ENCODE results near the gene PTGR3.

The PTGR3 gene

GRCh38 chr18:75223687-75224347 lies 14.9 kb upstream of the PTGR3 start:
- Histone ChIP-seq H3K27me3 (ENCODE audit: insufficient read depth, low read length) (no peaks in the 10 kb centered on the region), H3K4me3 (ENCODE audit: low read depth, low read length) (no peak overlapping the region), H2AFZ (ENCODE audit: insufficient read depth, low read length, poor library complexity) (no peak overlapping the region), H3K4ac (ENCODE audit: low read depth, low read length) (no peak overlapping the region), H3K14ac (ENCODE audit: low read length) (no peak overlapping the region), H3K18ac (ENCODE audit: low read length) (no peak overlapping the region), H4K8ac (ENCODE audit: low read depth, low read length) (no peak overlapping the region), H2BK5ac (ENCODE audit: low read depth, low read length, poor library complexity) (no peak overlapping the region), H3K9me3 (ENCODE audit: insufficient read depth, low read depth, low read length) (no peaks in the 10 kb centered on the region), H4K91ac (ENCODE audit: low read depth, low read length) (no peak overlapping the region), H2BK12ac (ENCODE audit: low read length) (no peak overlapping the region), H3K79me2 (ENCODE audit: control insufficient read depth, insufficient read depth, low read length, poor library complexity) (no peaks in the 10 kb centered on the region), H4K12ac (ENCODE audit: low read depth, low read length) (no peak overlapping the region), H3K4me1 (ENCODE audit: control insufficient read depth in 1 of 2, insufficient read depth in 2 of 2, low read length in 2 of 2) (peaks cover 0 to 4% of the 10 kb centered on the region in 2 experiments), H3K27ac (ENCODE audit: low read depth, low read length) (no peak overlapping the region), H3K79me1 (ENCODE audit: low read length) (no peaks in the 10 kb centered on the region), H3K4me2 (ENCODE audit: low read length) (no peak overlapping the region), H2BK120ac (ENCODE audit: insufficient read depth, low read length, poor library complexity) (no peak overlapping the region), H2AK5ac (ENCODE audit: low read length) (no peak overlapping the region), H3K9ac (ENCODE audit: low read length) (no peak overlapping the region), H3K36me3 (ENCODE audit: control insufficient read depth in 1 of 2, insufficient read depth in 2 of 2, low read length in 2 of 2) (no peaks in the 10 kb centered on the region), H3K23ac (ENCODE audit: low read length) (no peak overlapping the region)
- no CpG with 5 or more reads among the region's 9 CpGs for WGBS (ENCODE audit: extremely low coverage, insufficient coverage, insufficient read length)
- DNase-seq = no peak

- H3K79me2 ChIP-seq (ENCODE audit: control insufficient read depth, insufficient read depth, low read length, poor library complexity) = no peaks in the 10 kb centered on the region
- H2AK5ac ChIP-seq (ENCODE audit: low read length) = no peak overlapping the region
- H3K9me3 ChIP-seq (ENCODE audit: insufficient read depth, low read depth, low read length) = no peaks in the 10 kb centered on the region
- H3K4ac ChIP-seq (ENCODE audit: low read depth, low read length) = no peak overlapping the region
- no peak overlapping the region for H2AFZ ChIP-seq (ENCODE audit: insufficient read depth, low read length, poor library complexity)
- H3K79me1 ChIP-seq (ENCODE audit: low read length) = no peaks in the 10 kb centered on the region
- H3K14ac ChIP-seq (ENCODE audit: low read length) = no peak overlapping the region
- no peak overlapping the region for H4K91ac ChIP-seq (ENCODE audit: low read depth, low read length)
- H3K4me3 ChIP-seq (ENCODE audit: low read depth, low read length) = no peak overlapping the region
- no peaks in the 10 kb centered on the region for H3K36me3 ChIP-seq (ENCODE audit: control insufficient read depth in 1 of 2, insufficient read depth in 2 of 2, low read length in 2 of 2)
- no peak overlapping the region for H2BK12ac ChIP-seq (ENCODE audit: low read length)
- H4K8ac ChIP-seq (ENCODE audit: low read depth, low read length) = no peak overlapping the region
- no peak overlapping the region for H3K4me2 ChIP-seq (ENCODE audit: low read length)
- H3K18ac ChIP-seq (ENCODE audit: low read length) = no peak overlapping the region
- H4K12ac ChIP-seq (ENCODE audit: low read depth, low read length) = no peak overlapping the region
- H2BK5ac ChIP-seq (ENCODE audit: low read depth, low read length, poor library complexity) = no peak overlapping the region
- no peak overlapping the region for H3K27ac ChIP-seq (ENCODE audit: low read depth, low read length)
- H2BK120ac ChIP-seq (ENCODE audit: insufficient read depth, low read length, poor library complexity) = no peak overlapping the region
- H3K9ac ChIP-seq (ENCODE audit: low read length) = no peak overlapping the region
- no peak overlapping the region for H3K23ac ChIP-seq (ENCODE audit: low read length)
- peaks cover 0 to 4% of the 10 kb centered on the region in 2 experiments for H3K4me1 ChIP-seq (ENCODE audit: control insufficient read depth in 1 of 2, insufficient read depth in 2 of 2, low read length in 2 of 2)
- WGBS (ENCODE audit: extremely low coverage, insufficient coverage, insufficient read length) = no CpG with 5 or more reads among the region's 10 CpGs
- DNase-seq = no peak
- H3K27me3 ChIP-seq (ENCODE audit: insufficient read depth, low read length) = no peaks in the 10 kb centered on the region
Observed at GRCh38 chr18:75222407-75222806, 13.5 kb upstream of the PTGR3 start.

GRCh38 chr18:75221897-75222296 lies 13.0 kb upstream of the PTGR3 start:
- Histone ChIP-seq H2BK12ac (ENCODE audit: low read length) (no peak overlapping the region), H2BK120ac (ENCODE audit: insufficient read depth, low read length, poor library complexity) (no peak overlapping the region), H3K14ac (ENCODE audit: low read length) (no peak overlapping the region), H3K9me3 (ENCODE audit: insufficient read depth, low read depth, low read length) (no peaks in the 10 kb centered on the region), H3K79me1 (ENCODE audit: low read length) (no peaks in the 10 kb centered on the region), H4K91ac (ENCODE audit: low read depth, low read length) (no peak overlapping the region), H3K27ac (ENCODE audit: low read depth, low read length) (no peak overlapping the region), H3K23ac (ENCODE audit: low read length) (no peak overlapping the region), H3K9ac (ENCODE audit: low read length) (no peak overlapping the region), H3K4me1 (ENCODE audit: control insufficient read depth in 1 of 2, insufficient read depth in 2 of 2, low read length in 2 of 2) (peaks cover 0 to 4% of the 10 kb centered on the region in 2 experiments), H2AFZ (ENCODE audit: insufficient read depth, low read length, poor library complexity) (no peak overlapping the region), H3K4me3 (ENCODE audit: low read depth, low read length) (no peak overlapping the region), H4K8ac (ENCODE audit: low read depth, low read length) (no peak overlapping the region), H4K12ac (ENCODE audit: low read depth, low read length) (no peak overlapping the region), H2AK5ac (ENCODE audit: low read length) (no peak overlapping the region), H3K27me3 (ENCODE audit: insufficient read depth, low read length) (no peaks in the 10 kb centered on the region), H3K18ac (ENCODE audit: low read length) (no peak overlapping the region), H3K4ac (ENCODE audit: low read depth, low read length) (no peak overlapping the region), H3K4me2 (ENCODE audit: low read length) (no peak overlapping the region), H3K79me2 (ENCODE audit: control insufficient read depth, insufficient read depth, low read length, poor library complexity) (no peaks in the 10 kb centered on the region), H3K36me3 (ENCODE audit: control insufficient read depth in 1 of 2, insufficient read depth in 2 of 2, low read length in 2 of 2) (no peaks in the 10 kb centered on the region), H2BK5ac (ENCODE audit: low read depth, low read length, poor library complexity) (no peak overlapping the region)
- no CpG with 5 or more reads among the region's 7 CpGs for WGBS (ENCODE audit: extremely low coverage, insufficient coverage, insufficient read length)
- DNase-seq = no peak

GRCh38 chr18:75221397-75221796 lies 12.5 kb upstream of the PTGR3 start:
- Histone ChIP-seq H3K9ac (ENCODE audit: low read length) (no peak overlapping the region), H3K36me3 (ENCODE audit: control insufficient read depth in 1 of 2, insufficient read depth in 2 of 2, low read length in 2 of 2) (no peaks in the 10 kb centered on the region), H3K4me2 (ENCODE audit: low read length) (no peak overlapping the region), H2BK5ac (ENCODE audit: low read depth, low read length, poor library complexity) (no peak overlapping the region), H4K91ac (ENCODE audit: low read depth, low read length) (no peak overlapping the region), H2AFZ (ENCODE audit: insufficient read depth, low read length, poor library complexity) (no peak overlapping the region), H3K23ac (ENCODE audit: low read length) (no peak overlapping the region), H2BK120ac (ENCODE audit: insufficient read depth, low read length, poor library complexity) (no peak overlapping the region), H3K27me3 (ENCODE audit: insufficient read depth, low read length) (no peaks in the 10 kb centered on the region), H3K4ac (ENCODE audit: low read depth, low read length) (no peak overlapping the region), H3K9me3 (ENCODE audit: insufficient read depth, low read depth, low read length) (no peaks in the 10 kb centered on the region), H3K4me3 (ENCODE audit: low read depth, low read length) (no peak overlapping the region), H2AK5ac (ENCODE audit: low read length) (no peak overlapping the region), H3K79me2 (ENCODE audit: control insufficient read depth, insufficient read depth, low read length, poor library complexity) (no peaks in the 10 kb centered on the region), H3K14ac (ENCODE audit: low read length) (no peak overlapping the region), H3K4me1 (ENCODE audit: control insufficient read depth in 1 of 2, insufficient read depth in 2 of 2, low read length in 2 of 2) (no peaks in the 10 kb centered on the region), H4K8ac (ENCODE audit: low read depth, low read length) (no peak overlapping the region), H3K27ac (ENCODE audit: low read depth, low read length) (no peak overlapping the region), H2BK12ac (ENCODE audit: low read length) (no peak overlapping the region), H3K79me1 (ENCODE audit: low read length) (no peaks in the 10 kb centered on the region), H4K12ac (ENCODE audit: low read depth, low read length) (no peak overlapping the region), H3K18ac (ENCODE audit: low read length) (no peak overlapping the region)
- no peak for DNase-seq
- WGBS (ENCODE audit: extremely low coverage, insufficient coverage, insufficient read length) = no CpG with 5 or more reads among the region's 1 CpG

All from trophoblast cell (in vitro differentiated cells and primary cell).